GM12872 (cell line): ENCODE data around the gene SECISBP2.

ENCODE experiments used
- CTCF ChIP-seq: IDR thresholded peaks from 3 replicates; pipeline ENCODE4 v1.5.1; 2011; ENCODE audit warnings: low read depth, mild to moderate bottlenecking, low read length, moderate library complexity; ENCODE audit not compliant: insufficient read depth

The SECISBP2 gene

DNA sequence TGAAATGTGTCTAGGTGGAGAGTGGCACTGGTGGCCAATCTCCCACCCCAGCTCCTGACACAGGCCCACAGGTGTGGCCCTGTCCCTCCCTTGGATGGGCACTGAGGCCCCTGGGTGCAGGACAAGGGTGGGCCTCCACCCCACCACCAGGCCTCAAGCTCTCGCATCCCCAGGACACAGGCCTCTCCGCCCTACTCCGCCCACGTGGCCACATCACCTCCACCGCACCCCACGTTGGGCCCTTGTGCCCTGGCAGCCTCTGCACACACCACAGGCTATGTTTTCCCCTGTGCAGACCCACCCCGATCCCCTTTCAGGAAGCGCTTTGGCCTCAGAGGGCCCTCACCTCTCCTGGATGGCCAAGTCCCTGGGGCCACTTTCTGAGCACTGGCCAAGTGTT, 54.7 kb downstream of the SECISBP2 start:
- TF ChIP-seq CTCF = no peak

GRCh38 chr9:89374176-89374575, 55.9 kb downstream of the SECISBP2 start:
- no peak for TF ChIP-seq CTCF

- no peak; the same call in 2 of the 3 replicates for TF ChIP-seq CTCF
These were observed 57.0 kb downstream of the SECISBP2 start for GRCh38 chr9:89375191-89375760.

DNA sequence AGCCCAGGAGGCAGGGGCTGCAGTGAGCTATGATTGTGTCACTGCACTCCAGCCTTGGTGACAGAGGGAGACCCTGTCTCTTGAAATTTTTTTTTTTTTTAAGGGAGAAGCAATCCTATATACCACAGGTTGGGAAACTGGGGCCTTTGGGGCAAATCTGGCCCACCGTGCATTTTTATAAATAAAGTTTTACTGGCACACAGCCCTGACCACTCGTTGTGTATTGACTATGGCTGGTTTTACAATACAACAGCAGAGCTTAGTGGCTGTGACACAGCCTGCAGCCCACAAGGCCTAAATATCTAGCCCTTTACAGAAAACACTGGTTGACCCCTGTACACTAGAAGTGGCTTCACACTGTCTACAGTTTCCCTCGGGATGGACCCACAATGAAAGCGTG, 58.0 kb downstream of the SECISBP2 start:
- TF ChIP-seq CTCF = no peak

DNA sequence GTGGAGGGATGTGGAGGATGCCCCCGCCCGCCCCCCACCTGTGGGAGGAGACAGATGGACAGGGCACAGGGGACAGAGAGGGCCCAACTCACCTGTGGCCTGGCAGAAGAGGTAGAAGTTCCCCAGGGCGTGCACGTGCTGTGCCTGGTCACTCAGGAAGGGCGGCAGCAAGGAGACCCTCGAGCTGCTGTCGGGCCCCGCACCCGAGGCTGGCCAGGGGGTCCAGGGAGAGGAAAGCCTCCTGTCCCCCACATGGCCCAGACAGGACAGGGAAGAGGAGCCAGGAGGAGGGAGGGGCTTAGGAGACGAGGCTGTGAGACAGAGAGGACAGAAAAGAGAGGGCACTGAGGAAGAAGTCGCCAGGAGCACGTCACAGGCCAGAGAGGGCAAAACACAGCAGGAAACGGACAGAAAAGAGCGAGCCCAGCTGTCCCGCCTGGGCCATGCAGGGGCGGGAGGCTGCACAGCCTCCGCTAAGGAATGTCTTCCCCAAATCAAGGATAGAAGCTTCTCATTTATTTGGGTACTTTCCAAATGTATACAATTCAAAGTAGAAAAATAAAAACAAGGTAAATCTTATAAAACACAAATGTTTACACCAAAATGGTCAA, 58.5 kb downstream of the SECISBP2 start:
- no peak for TF ChIP-seq CTCF

- TF ChIP-seq CTCF = no peak
These were observed 59.1 kb downstream of the SECISBP2 start for GRCh38 chr9:89377411-89377810.

DNA sequence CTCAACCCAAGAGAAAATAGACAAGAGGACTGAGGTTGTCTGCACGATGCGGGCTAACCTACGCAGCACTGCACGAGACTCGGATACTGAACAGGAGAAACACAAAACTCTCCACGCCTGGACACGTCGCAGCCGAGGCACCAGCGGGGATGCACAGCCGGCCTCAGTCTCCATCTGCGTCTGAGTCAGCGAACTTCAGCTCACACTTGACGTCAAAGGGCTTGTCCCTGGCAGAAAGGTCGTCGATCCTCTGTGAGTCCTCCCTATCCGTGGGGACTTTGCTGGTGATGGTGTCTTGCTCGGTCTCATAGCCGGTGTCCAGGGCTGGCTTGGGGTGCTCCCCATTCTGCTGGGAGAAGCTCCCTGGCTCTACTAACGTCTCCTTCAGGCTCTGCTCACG, 60.2 kb downstream of the SECISBP2 start:
- TF ChIP-seq CTCF = no peak

DNA sequence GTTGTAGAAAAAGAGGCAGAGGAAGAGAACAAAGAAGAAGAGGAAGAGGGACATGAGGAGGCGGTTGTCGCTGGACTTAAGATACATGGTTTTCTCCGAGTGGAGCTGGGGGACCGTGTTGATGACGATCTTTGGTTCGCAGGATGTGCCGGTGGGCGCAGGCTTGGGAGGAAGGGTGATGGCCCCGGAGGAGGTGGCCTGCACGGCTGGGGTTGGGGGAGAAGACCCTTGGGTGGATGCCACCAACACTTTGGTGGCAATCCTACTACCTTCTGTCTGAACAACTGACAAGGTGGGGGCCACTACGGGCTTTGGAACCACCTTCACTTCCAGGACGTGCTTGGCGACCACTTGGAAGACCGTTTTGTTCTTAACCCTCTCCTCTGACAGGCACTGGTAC, 60.7 kb downstream of the SECISBP2 start:
- TF ChIP-seq CTCF = no peak
